IMR-90 (cell line): ENCODE results near the gene KLHL42. TPM values are rescaled to one million over a fixed set of nuclear protein-coding genes. Genes with fewer than 3 reads are reported as not detected.

Experiments used
- ATAC-seq: fragments of 200-7000 bp; cut with Tn5 transposase; 2 replicates; pipeline ENCODE4 v1.9.1; 2020; ENCODE audit warnings: low read depth, mild to moderate bottlenecking, moderate library complexity
- BruUV-seq: library from RNA; stranded (reverse); fragments of 400-500 nt; replicated peaks from 2 replicates; lab custom pipeline; 2021; lab: Mats Ljungman, UMichigan
- CTCF ChIA-PET: fragments of 300-600 bp; formaldehyde crosslinking; extraction: SDS; loops from one replicate; lab custom pipeline; 2021; ENCODE audit warnings: antibody characterized with exemption; lab: Yijun Ruan, JAX
- POLR2A ChIA-PET: fragments of 300-600 bp; sonication (Branson Sonifier 250); formaldehyde crosslinking; loops from one replicate; lab custom pipeline; 2022; ENCODE audit warnings: antibody characterized with exemption; ENCODE audit not compliant: unreplicated experiment; lab: Charles Lee
- DNase-seq: peaks from one replicate; pipeline ENCODE4 v3.0.0; 2013
- H2AFZ ChIP-seq: replicated peaks from 2 replicates; pipeline ENCODE3; 2013; ENCODE audit warnings: low read length, mild to moderate bottlenecking; ENCODE audit not compliant: poor library complexity
- H2AK5ac ChIP-seq: 2 replicates; pipeline ENCODE4 v1.6.1; 2013; ENCODE audit warnings: low read depth, low read length, inconsistent platforms
- H2AK9ac ChIP-seq: replicated peaks from 2 replicates; pipeline ENCODE3; 2013; ENCODE audit warnings: mild to moderate bottlenecking, low read depth, low read length, moderate library complexity; ENCODE audit not compliant: poor library complexity
- H2BK120ac ChIP-seq: 2 replicates; pipeline ENCODE4 v1.6.1; 2013; ENCODE audit warnings: low read depth, low read length, inconsistent platforms
- H2BK15ac ChIP-seq: 3 replicates; pipeline ENCODE4 v1.6.1; 2013; ENCODE audit warnings: low read depth, low read length, inconsistent platforms
- H2BK20ac ChIP-seq: 2 replicates; pipeline ENCODE4 v1.6.1; 2013; ENCODE audit warnings: low read depth, mild to moderate bottlenecking, inconsistent platforms, low read length, moderate library complexity
- H2BK5ac ChIP-seq: 2 replicates; pipeline ENCODE4 v1.6.1; 2013; ENCODE audit warnings: mild to moderate bottlenecking, low read depth, low read length, inconsistent platforms; ENCODE audit not compliant: poor library complexity, severe bottlenecking
- H3K14ac ChIP-seq: replicated peaks from 2 replicates; pipeline ENCODE4 v1.6.1; 2013; ENCODE audit warnings: low read depth, low read length, inconsistent platforms
- H3K18ac ChIP-seq: 2 replicates; pipeline ENCODE4 v1.6.1; 2013; ENCODE audit warnings: low read depth, low read length, control low read depth
- H3K23ac ChIP-seq: 2 replicates; pipeline ENCODE4 v1.6.1; 2013; ENCODE audit warnings: low read depth, low read length, inconsistent platforms
- H3K27ac ChIP-seq: 2 replicates; pipeline ENCODE4 v1.5.1; 2013; ENCODE audit warnings: mild to moderate bottlenecking, control low read depth, low read length; ENCODE audit not compliant: insufficient read depth
- H3K27me3 ChIP-seq: 2 replicates; pipeline ENCODE4 v1.6.1; 2013; ENCODE audit warnings: low read length; ENCODE audit not compliant: control insufficient read depth, insufficient read depth
- H3K36me3 ChIP-seq: 2 replicates; pipeline ENCODE4 v1.6.1; 2013; ENCODE audit warnings: low read length, mixed read lengths; ENCODE audit not compliant: control insufficient read depth, insufficient read depth
- H3K4ac ChIP-seq: 2 replicates; pipeline ENCODE4 v1.6.1; 2013; ENCODE audit warnings: low read depth, low read length, inconsistent platforms
- H3K4me1 ChIP-seq: 2 replicates; pipeline ENCODE4 v1.6.1; 2013; ENCODE audit warnings: low read length, mixed read lengths; ENCODE audit not compliant: control insufficient read depth, insufficient read depth
- H3K4me2 ChIP-seq: 2 replicates; pipeline ENCODE4 v1.6.1; 2013; ENCODE audit warnings: low read depth, mild to moderate bottlenecking, control low read depth, low read length, moderate library complexity
- H3K4me3 ChIP-seq: 2 replicates; pipeline ENCODE4 v1.5.1; 2013; ENCODE audit warnings: low read depth, mild to moderate bottlenecking, control low read depth, low read length, moderate library complexity; ENCODE audit not compliant: insufficient read depth
- H3K56ac ChIP-seq: 2 replicates; pipeline ENCODE4 v1.6.1; 2013; ENCODE audit warnings: low read length, inconsistent platforms; ENCODE audit not compliant: insufficient read depth; ENCODE audit errors: extremely low read depth
- H3K79me1 ChIP-seq, 2 experiments: 2 replicates each; pipeline ENCODE4 v1.6.1; 2013; ENCODE audit warnings: low read length in 2 of 2, inconsistent platforms in 1 of 2, low read depth in 1 of 2
- H3K9ac ChIP-seq: 2 replicates; pipeline ENCODE4 v1.6.1; 2013; ENCODE audit warnings: low read depth, low read length, control low read depth
- H3K9me1 ChIP-seq: 2 replicates; pipeline ENCODE4 v1.6.1; 2013; ENCODE audit warnings: low read length, inconsistent platforms; ENCODE audit not compliant: insufficient read depth
- H3K9me3 ChIP-seq: 2 replicates; pipeline ENCODE4 v1.6.1; 2013; ENCODE audit warnings: low read length; ENCODE audit not compliant: control insufficient read depth, insufficient read depth
- H4K20me1 ChIP-seq: 2 replicates; pipeline ENCODE4 v1.6.1; 2013; ENCODE audit warnings: low read length, inconsistent platforms; ENCODE audit not compliant: insufficient read depth
- H4K5ac ChIP-seq: 2 replicates; pipeline ENCODE4 v1.6.1; 2013; ENCODE audit warnings: mild to moderate bottlenecking, low read depth, low read length, control low read depth
- H4K8ac ChIP-seq, 2 experiments: 2 replicates each; pipeline ENCODE4 v1.6.1; 2013; ENCODE audit warnings: low read depth in 2 of 2, low read length in 2 of 2, control low read depth in 1 of 2, inconsistent platforms in 1 of 2
- H4K91ac ChIP-seq: 2 replicates; pipeline ENCODE4 v1.6.1; 2013; ENCODE audit warnings: low read depth, low read length, inconsistent platforms; ENCODE audit not compliant: insufficient read depth
- CEBPB ChIP-seq: IDR thresholded peaks from 2 replicates; pipeline ENCODE4 v1.6.1; 2012; ENCODE audit warnings: low read depth, low read length, improper control_type of control experiment
- FOS ChIP-seq: fragments of 150-350 bp; IDR thresholded peaks from 2 replicates; pipeline ENCODE4 v1.6.1; 2016; ENCODE audit warnings: low read depth, low read length
- MAZ ChIP-seq: IDR thresholded peaks from 2 replicates; pipeline ENCODE4 v1.6.1; 2012; ENCODE audit warnings: low read depth, mild to moderate bottlenecking, low read length, improper control_type of control experiment, moderate library complexity, borderline replicate concordance
- USF2 ChIP-seq: fragments of 150-350 bp; IDR thresholded peaks from 2 replicates; pipeline ENCODE4 v1.6.1; 2017; ENCODE audit warnings: mild to moderate bottlenecking, antibody characterized with exemption, low read length, low read depth
- WGBS, 2 experiments: methylation state at CpG; one replicate each; pipeline versions ENCODE4 v1.1.5 to v1.1.7; 2013; ENCODE audit warnings: missing lambda C conversion rate in 2 of 2; ENCODE audit not compliant: insufficient read length in 1 of 2; ENCODE audit errors: extremely low coverage in 2 of 2; 5-methylcytosine and 5-hydroxymethylcytosine counted together
- dilution Hi-C: fragments of 300-500 bp; cut with HindIII; formaldehyde crosslinking; loops from one replicate; pipeline ENCODE4 v1.14.3; 2018; ENCODE audit warnings: low sequenced_read_pairs; ENCODE audit not compliant: unreplicated experiment
- in situ Hi-C: fragments of 300-500 bp; cut with MboI; formaldehyde crosslinking; loops from 3 replicates; pipeline ENCODE4 v1.14.3; 2019; ENCODE audit warnings: low sequenced_read_pairs, inconsistent platforms, mixed read lengths
- intact Hi-C: fragments of 100-400 bp; cut with micrococcal nuclease; formaldehyde crosslinking; loops from 2 replicates; pipeline ENCODE4 v1.10.0; 2022
- polyA plus RNA-seq, 3 experiments: library from polyadenylated mRNA; depleted of rRNA; stranded (reverse); fragments of >200 nt; gene quantifications; 2 replicates each; pipeline ENCODE4 v1.2.3, GENCODE V29; 2012; ENCODE audit warnings: low replicate concordance in 1 of 3
- total RNA-seq: library from RNA; depleted of rRNA; stranded (reverse); fragments of >200 nt; gene quantifications from 2 replicates; pipeline ENCODE4 v1.2.3, GENCODE V29; 2012

KLHL42 gene
- total and polyA plus RNA-seq, 2 of the 4 experiments (the other 2 are of a cell fraction) = 16.7 to 28.3 TPM

DNA sequence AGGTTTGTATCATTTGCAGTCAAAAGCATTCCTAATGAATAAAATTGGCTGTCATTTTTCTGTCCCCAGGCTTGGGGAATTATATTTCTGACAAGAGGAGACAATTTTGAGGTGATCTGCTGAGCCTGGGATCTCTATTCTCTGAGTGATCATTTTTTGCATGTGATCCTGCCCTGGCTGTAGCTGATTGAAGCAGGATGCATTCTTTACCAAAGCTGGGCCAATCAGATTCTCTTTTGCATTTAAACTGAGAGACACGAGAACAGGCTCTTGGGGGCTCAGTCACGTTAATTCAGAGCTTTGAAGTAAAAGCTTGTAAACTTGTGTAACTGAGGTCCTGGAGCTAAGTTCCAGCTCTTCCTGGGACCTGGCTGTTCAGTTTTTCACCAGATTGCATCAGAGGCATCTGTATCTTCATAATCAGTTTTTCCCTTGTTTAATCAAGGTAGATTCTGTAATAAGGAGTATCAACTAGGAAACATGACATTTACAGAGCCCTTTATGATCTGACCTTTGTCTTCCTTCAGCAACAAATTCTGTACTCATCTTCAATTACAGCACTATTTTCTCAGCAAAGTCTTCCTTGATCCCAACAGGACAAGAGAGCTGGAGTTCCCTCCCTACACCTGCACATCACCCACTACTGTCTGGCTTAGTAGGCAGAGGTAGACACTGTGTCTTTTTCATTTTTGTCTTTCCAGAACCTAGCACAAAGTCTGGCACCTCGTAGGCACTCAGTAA is 35.0 kb downstream of the KLHL42 start:
- H3K56ac ChIP-seq = no peak overlapping the region
- no peak overlapping the region for H2AK9ac ChIP-seq
- no peaks in the 10 kb centered on the region for H3K36me3 ChIP-seq
- H3K4me2 ChIP-seq = peak overlapping the region; percentile 35; the same call in 1 of the 2 replicates
- H3K4me3 ChIP-seq = no peak overlapping the region
- intact Hi-C loops (no loop called here), in situ Hi-C loops (no loop called here), dilution Hi-C loops (no loop called here)
- no CpG with 5 or more reads among the region's 3 CpGs for WGBS, 2 experiments
- H4K5ac ChIP-seq = peak overlapping the region; percentile 35; the same call in 1 of the 2 replicates
- ATAC-seq = no peak
- H3K4me1 ChIP-seq = peaks cover 9% of the 10 kb centered on the region
- no peaks in the 10 kb centered on the region for H3K79me1 ChIP-seq
- H3K9me1 ChIP-seq = no peaks in the 10 kb centered on the region
- no peak overlapping the region; the same call in 1 of the 2 replicates for H3K18ac ChIP-seq
- H3K27me3 ChIP-seq = no peaks in the 10 kb centered on the region
- peak; percentile 21 for DNase-seq
- H3K9me3 ChIP-seq = no peaks in the 10 kb centered on the region
- H3K9ac ChIP-seq = no peak overlapping the region
- H4K91ac ChIP-seq = no peak overlapping the region
- H3K4ac ChIP-seq = 0 out of 2 replicates have a peak overlapping the region, but pooled peaks have one; percentile 19
- POLR2A ChIA-PET = no interaction called here
- no peak overlapping the region; the same call in 2 of the 3 replicates for H2BK15ac ChIP-seq
- H2AK5ac ChIP-seq = no peak overlapping the region
- no peak overlapping the region for H2BK5ac ChIP-seq
- H4K8ac ChIP-seq = peak overlapping the region in 1 of 2 experiments; percentile 6; a peak in 1 of 4 replicates
- no peak overlapping the region for H3K27ac ChIP-seq
- peak overlapping the region; percentile 11; the same call in 1 of the 2 replicates for H3K23ac ChIP-seq
- no TSS peak for BruUV-seq
- H4K20me1 ChIP-seq = no peaks in the 10 kb centered on the region
- peak overlapping the region; percentile 81; the same call in 1 of the 2 replicates for H2BK20ac ChIP-seq
- H2AFZ ChIP-seq = peak overlapping the region; percentile 39
- H2BK120ac ChIP-seq = peak overlapping the region; percentile 65; the same call in 1 of the 2 replicates
- TF ChIP-seq FOS (no peak), MAZ (no peak), USF2 (no peak), CEBPB (peak; percentile 62; the same call in 1 of the 2 replicates)
- CTCF ChIA-PET = no interaction called here
- 0 out of 2 replicates have a peak overlapping the region, but pooled peaks have one; percentile 0 for H3K14ac ChIP-seq
